GM12891 (cell line): Measurements from ENCODE around the gene RAI1.

Source experiments
- POLR2A ChIP-seq: IDR thresholded peaks from 2 replicates; pipeline ENCODE4 v1.6.1; 2011; ENCODE audit warnings: low read depth, low read length, control low read depth
- POLR2AphosphoS5 ChIP-seq: IDR thresholded peaks from 2 replicates; pipeline ENCODE4 v1.6.1; 2011; ENCODE audit warnings: low read depth, low read length, control low read depth
- TAF1 ChIP-seq: IDR thresholded peaks from 2 replicates; pipeline ENCODE4 v1.6.1; 2011; ENCODE audit warnings: low read depth, low read length, control low read depth

DNA sequence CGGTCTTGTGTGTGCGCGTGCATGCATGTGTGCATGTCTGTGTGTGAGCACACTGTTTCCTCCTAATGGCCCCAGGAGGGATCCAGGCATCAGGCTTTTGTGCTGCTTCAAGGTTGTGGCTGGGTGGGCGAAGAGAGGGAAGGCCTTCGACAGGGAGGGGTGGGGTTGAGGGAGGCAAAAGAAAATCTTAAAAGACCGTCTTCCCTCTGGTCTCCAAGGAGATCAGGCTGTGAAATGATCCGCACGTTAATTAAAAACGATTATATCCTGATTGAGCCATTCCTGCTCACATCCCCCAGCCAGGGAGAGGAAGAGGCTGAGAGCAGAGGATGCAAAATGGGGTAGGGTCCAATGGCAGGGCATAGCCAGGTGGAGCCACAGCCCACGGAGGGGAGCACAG, 46.9 kb downstream of the RAI1 start:
- TF ChIP-seq TAF1 (no peak), POLR2AphosphoS5 (no peak), POLR2A (no peak)
